ENCODE data around the gene HAUS8.

The HAUS8 gene

DNA sequence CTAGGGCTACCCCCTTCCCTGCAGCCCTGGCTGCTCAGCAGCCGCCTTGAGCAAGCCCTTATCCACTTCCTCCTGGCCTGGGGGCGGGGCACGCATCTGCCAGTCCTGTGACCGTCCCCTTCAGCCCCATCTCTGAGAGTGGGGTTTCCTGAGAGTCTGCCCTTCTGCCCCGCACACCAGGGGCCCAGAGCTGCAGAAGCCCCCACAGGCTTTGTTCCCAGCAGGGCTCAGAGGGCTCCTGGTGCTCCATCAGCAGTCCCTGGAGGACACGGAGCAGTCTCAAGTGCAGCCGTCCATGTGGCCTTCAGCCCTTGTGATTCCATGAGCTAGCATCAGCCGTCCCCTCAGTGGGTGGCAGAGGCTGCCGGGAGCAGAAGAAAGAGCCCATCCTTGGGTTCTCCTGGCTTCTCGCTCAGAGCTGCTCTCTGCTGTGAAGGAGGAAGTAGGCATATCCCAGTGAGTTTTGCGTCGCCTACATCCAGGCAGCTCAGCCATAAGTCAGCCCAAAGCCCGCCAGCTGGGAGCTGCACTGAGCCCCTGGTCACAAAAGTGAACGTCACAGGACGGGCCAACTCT is 16.6 kb upstream of the HAUS8 start:
- Histone ChIP-seq H3K9me2 (replicated peaks; ENCODE audit: control insufficient read depth, low read length) (no peaks in the 10 kb centered on the region), H4K20me1 (ENCODE audit: control insufficient read depth, insufficient read depth, low read depth, low read length) (peaks cover 12% of the 10 kb centered on the region), H3K9me3 (ENCODE audit: control insufficient read depth, insufficient read depth, low read length) (no peaks in the 10 kb centered on the region), H3F3A (ENCODE audit: control insufficient read depth, insufficient read depth) (no peaks in the 10 kb centered on the region), H3K4me2 (ENCODE audit: low read length) (0 out of 2 replicates have a peak overlapping the region, but pooled peaks have one; percentile 8), H3K27me3 (ENCODE audit: control insufficient read depth, low read length) (no peaks in the 10 kb centered on the region), H3K4me1 (ENCODE audit: control insufficient read depth, low read length) (peaks cover 23% of the 10 kb centered on the region), H3K79me2 (ENCODE audit: control insufficient read depth, low read length) (peaks cover 100% of the 10 kb centered on the region), H3K4me3 (ENCODE audit: low read length) (no peak overlapping the region), H3K36me3 (ENCODE audit: control insufficient read depth, low read length) (peaks cover 21% of the 10 kb centered on the region), H3K27ac (ENCODE audit: low read depth, low read length) (no peak overlapping the region)
- TF ChIP-seq, protein P1, sequence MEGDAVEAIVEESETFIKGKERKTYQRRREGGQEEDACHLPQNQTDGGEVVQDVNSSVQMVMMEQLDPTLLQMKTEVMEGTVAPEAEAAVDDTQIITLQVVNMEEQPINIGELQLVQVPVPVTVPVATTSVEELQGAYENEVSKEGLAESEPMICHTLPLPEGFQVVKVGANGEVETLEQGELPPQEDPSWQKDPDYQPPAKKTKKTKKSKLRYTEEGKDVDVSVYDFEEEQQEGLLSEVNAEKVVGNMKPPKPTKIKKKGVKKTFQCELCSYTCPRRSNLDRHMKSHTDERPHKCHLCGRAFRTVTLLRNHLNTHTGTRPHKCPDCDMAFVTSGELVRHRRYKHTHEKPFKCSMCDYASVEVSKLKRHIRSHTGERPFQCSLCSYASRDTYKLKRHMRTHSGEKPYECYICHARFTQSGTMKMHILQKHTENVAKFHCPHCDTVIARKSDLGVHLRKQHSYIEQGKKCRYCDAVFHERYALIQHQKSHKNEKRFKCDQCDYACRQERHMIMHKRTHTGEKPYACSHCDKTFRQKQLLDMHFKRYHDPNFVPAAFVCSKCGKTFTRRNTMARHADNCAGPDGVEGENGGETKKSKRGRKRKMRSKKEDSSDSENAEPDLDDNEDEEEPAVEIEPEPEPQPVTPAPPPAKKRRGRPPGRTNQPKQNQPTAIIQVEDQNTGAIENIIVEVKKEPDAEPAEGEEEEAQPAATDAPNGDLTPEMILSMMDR (IDR thresholded peaks at IDR 0.05; ENCODE audit: low read depth, low read length, poor library complexity, severe bottlenecking) = no peak
- TF ChIP-seq EZH2phosphoT487 (IDR thresholded peaks at IDR 0.05; ENCODE audit: borderline replicate concordance, low read length) = no peak

DNA sequence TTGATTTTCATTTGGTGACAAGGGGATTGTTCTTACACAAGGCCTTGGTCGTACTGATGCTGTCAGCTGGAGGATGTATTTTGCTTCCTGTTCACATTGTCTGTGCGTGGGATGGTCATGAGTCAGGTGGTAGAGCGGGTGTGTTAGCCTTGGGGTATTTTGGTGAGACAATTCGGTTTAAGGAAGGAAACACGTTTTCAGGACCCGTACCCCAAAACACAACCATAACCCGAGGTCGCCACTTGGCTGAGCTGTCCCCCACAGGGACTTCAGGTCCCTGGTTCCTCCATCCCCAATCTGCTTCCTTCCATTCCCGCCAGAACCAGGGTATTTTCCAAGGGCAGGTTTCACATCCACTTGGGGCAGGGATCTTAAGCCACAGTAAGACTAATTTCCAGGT is 15.3 kb upstream of the HAUS8 start:
- no peaks in the 10 kb centered on the region for H3F3A ChIP-seq (ENCODE audit: control insufficient read depth, insufficient read depth)
- TF ChIP-seq, protein P1 (IDR thresholded peaks at IDR 0.05; ENCODE audit: low read depth, low read length, poor library complexity, severe bottlenecking) = no peak
- TF ChIP-seq EZH2phosphoT487 (IDR thresholded peaks at IDR 0.05; ENCODE audit: borderline replicate concordance, low read length) = no peak
- H3K9me2 ChIP-seq (replicated peaks; ENCODE audit: control insufficient read depth, low read length) = no peaks in the 10 kb centered on the region
- no peaks in the 10 kb centered on the region for H3K9me3 ChIP-seq (ENCODE audit: control insufficient read depth, insufficient read depth, low read length)
- H4K20me1 ChIP-seq (ENCODE audit: control insufficient read depth, insufficient read depth, low read depth, low read length) = peaks cover 17% of the 10 kb centered on the region
- H3K4me1 ChIP-seq (ENCODE audit: control insufficient read depth, low read length) = peaks cover 23% of the 10 kb centered on the region
- H3K4me3 ChIP-seq (ENCODE audit: low read length) = no peak overlapping the region
- H3K36me3 ChIP-seq (ENCODE audit: control insufficient read depth, low read length) = peaks cover 34% of the 10 kb centered on the region
- H3K27me3 ChIP-seq (ENCODE audit: control insufficient read depth, low read length) = no peaks in the 10 kb centered on the region
- no peak overlapping the region for H3K27ac ChIP-seq (ENCODE audit: low read depth, low read length)
- peaks cover 100% of the 10 kb centered on the region for H3K79me2 ChIP-seq (ENCODE audit: control insufficient read depth, low read length)
- no peak overlapping the region for H3K4me2 ChIP-seq (ENCODE audit: low read length)

DNA sequence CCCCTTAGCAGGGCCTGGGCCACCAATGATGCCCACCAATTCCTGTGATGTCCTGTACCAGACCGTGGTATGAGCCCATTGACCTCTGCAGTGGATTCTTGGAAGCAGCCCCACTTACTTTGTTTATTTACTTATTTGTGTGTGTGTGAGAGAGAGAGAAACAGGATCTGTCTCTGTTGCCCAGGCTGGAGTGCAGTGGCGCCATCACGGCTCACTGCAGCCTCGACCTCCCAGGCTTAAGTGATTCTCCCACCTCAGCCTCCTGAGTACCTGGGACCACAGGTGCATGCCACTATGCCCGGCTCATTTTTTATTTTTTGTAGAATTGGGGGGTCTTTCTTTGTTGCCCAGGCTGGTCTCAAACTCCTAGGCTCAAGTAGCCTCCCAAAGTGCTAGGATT is 13.3 kb upstream of the HAUS8 start:
- H3K4me1 ChIP-seq (ENCODE audit: control insufficient read depth, low read length) = peaks cover 23% of the 10 kb centered on the region
- TF ChIP-seq, protein P1 (IDR thresholded peaks at IDR 0.05; ENCODE audit: low read depth, low read length, poor library complexity, severe bottlenecking) = no peak
- TF ChIP-seq EZH2phosphoT487 (IDR thresholded peaks at IDR 0.05; ENCODE audit: borderline replicate concordance, low read length) = no peak
- H3K4me2 ChIP-seq (ENCODE audit: low read length) = no peak overlapping the region
- H4K20me1 ChIP-seq (ENCODE audit: control insufficient read depth, insufficient read depth, low read depth, low read length) = peaks cover 17% of the 10 kb centered on the region
- no peaks in the 10 kb centered on the region for H3K9me3 ChIP-seq (ENCODE audit: control insufficient read depth, insufficient read depth, low read length)
- peaks cover 100% of the 10 kb centered on the region for H3K79me2 ChIP-seq (ENCODE audit: control insufficient read depth, low read length)
- no peak overlapping the region for H3K4me3 ChIP-seq (ENCODE audit: low read length)
- H3K36me3 ChIP-seq (ENCODE audit: control insufficient read depth, low read length) = peaks cover 44% of the 10 kb centered on the region
- H3K27me3 ChIP-seq (ENCODE audit: control insufficient read depth, low read length) = no peaks in the 10 kb centered on the region
- H3F3A ChIP-seq (ENCODE audit: control insufficient read depth, insufficient read depth) = no peaks in the 10 kb centered on the region
- H3K9me2 ChIP-seq (replicated peaks; ENCODE audit: control insufficient read depth, low read length) = no peaks in the 10 kb centered on the region
- no peak overlapping the region for H3K27ac ChIP-seq (ENCODE audit: low read depth, low read length)
